ENCODE data around the gene SYNGR1.
A peak's percentile ranks its signal among the peaks of the same experiment; 100 is the strongest.
"Not testable (repeated sequence)": the region's sequence is repeated elsewhere in the genome, so short reads cannot be mapped to it uniquely, and the experiment has no call there.

Gene SYNGR1

DNA sequence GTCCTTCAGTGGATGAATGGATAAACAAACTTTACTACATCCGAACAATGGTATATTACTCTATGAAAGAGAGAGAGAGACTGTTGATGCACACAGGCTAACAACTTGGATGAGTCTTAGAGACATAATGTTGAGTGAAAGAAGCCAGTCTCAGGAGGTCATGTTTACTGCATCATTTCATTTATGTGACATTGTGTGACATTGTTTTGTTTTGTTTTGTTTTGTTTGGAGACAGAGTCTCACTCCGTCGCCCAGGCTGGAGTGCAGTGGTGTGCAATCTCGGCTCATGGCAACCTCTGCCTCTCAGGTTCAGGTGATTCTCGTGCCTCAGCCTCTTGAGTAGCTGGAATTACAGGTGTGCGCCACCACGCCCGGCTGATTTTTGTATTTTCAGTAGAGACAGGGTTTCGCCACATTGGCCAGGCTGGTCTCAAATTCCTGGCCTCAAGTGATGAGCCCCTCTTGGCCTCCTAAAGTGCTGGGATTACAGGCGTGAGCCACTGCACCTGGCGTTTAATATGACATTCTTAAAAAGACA, 62.1 kb downstream of the SYNGR1 start:
- not testable (repeated sequence) for DNase-seq

DNA sequence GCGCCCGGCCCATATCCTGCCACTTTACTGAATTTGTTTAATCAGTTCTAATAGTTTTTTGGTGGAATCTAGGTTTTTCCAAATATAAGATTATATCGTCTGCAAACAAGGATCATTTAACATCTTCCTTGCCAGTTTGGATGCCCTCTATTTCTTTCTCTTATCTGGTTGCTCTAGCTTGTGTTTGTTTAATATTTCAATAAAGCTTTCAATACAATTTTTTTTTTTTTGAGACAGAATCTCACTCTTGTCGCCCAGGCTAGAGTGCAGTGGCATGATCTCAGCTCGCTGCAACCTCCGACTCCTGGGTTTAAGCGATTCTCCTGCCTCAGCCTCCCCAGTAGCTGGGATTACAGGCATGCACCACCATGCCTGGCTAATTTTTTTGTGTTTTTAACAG, 63.4 kb downstream of the SYNGR1 start:
- not testable (repeated sequence) for DNase-seq

DNA sequence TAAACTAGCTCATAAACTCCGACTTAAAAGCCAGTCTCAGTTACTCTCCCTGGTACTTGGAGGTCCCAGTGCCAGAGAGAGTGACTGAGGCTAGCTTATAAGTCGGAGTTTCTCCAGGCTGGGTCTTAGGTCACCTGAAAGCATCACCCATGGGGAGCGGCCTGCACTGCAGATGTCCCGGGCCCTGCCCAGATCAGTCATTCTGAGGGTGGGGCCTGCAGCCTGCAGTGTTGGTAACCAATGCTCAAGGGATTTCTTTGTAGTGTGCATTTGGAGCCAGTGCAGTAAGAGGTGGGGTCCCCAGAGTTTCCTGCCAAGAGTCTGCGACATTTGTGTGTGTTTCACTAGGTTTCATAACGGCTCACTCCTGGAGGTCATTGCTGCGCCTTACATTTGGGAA, 64.6 kb downstream of the SYNGR1 start:
- DNase-seq, result no peak

DNA sequence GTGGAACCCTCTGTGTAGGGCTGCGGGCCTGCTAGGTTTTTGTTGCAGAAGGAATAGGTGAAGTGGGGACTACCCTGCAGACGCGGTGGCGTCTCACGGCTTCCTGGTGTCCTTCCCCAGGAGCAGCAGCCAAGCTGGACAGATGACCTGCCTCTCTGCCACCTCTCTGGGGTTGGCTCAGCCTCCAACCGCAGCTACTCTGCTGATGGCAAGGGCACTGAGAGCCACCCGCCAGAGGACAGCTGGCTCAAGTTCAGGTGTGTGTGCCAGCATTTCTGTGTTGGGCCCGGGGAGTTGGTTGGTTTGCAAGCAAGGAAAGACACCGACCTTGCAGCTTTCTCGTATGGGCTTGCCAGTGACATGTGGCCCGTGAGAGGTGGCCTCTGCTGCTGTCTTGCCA, 65.1 kb downstream of the SYNGR1 start:
- DNase-seq, result no peak

DNA sequence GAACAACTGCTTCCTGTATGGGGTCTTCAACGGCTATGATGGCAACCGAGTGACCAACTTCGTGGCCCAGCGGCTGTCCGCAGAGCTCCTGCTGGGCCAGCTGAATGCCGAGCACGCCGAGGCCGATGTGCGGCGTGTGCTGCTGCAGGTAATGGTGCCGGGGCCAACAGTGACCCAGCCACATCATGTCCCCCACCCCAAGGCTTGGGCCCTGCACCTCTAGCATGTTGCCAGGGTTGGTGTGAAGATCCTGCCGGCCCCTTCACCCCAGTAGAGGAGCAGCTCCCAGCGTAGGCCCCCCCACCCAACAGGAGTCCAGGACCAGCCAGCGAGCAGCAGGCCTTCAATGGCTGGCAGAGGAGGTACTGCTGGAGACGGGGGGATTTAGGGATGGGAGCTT, 65.7 kb downstream of the SYNGR1 start:
- DNase-seq, result no peak

DNA sequence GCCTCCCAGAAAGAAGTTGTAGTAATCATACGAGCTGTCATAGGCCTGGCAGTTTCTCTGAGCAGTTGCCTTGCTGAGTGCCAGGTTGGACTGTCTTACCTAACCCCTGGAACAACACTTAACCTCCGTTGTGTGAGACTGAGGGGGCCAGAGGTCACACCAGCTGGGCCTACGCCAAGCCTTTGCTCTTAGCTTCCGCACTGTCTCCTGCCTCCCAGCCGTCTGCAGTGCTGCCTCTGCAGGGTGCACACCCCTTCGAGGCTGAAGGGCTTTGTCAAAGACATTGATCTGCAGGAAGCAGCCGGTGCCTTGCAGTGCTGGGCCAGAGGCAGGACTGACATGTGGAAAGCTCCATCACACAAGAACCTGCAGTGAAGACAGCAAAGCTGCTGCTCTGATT, 66.5 kb downstream of the SYNGR1 start:
- DNase-seq, result no peak

DNA sequence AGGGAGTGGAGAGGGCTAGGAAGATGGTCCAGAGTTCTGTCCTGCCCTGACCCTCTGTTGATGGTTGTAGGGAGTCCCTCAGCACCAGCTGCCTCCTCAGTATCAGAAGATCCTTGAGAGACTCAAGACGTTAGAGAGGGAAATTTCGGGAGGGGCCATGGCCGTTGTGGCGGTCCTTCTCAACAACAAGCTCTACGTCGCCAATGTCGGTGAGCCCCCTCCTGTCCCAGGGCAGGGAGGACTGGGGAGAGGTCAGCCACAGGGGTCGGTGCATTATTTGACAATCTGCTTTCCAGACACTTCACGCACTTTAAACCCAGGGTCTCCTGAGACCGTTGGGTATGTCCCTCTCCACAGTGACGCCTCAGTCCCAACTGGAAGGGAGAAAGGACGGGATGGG, 67.8 kb downstream of the SYNGR1 start:
- no peak for DNase-seq

DNA sequence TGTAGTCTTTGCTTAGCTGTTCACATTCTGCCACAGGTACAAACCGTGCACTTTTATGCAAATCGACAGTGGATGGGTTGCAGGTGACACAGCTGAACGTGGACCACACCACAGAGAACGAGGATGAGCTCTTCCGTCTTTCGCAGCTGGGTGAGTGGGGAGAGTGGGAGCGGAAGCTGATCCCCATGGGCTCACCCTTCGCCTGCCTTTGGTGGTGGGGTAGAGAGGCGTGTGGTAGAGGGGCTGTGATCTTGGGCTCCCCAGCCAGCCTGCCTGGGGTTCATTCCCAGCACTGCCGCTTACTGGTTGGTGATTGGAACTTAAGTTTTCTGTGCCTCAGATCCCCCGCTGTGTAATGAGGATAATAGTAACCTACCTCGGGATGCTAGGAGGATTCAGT, 68.9 kb downstream of the SYNGR1 start:
- no peak for DNase-seq

DNA sequence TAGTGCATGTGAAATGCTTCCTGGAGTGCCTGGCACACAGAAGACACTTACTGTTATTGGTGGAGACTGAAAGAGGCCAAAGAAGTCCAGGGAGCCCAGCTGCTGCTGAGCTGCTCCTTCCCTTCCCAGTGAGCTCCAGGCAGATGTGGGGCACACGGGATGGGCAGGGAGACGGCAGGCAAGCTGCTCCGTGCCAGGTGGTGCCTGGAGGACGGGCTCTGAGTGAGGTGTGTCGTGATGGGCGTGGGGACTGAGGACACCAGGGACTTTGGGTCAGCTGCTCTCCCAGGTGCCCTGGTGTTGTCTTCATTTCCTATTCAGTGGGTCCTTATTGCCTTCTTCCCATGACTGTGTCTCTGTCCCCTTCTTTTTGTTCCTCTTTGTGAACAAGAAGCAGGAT, 69.3 kb downstream of the SYNGR1 start:
- DNase-seq, result no peak

DNA sequence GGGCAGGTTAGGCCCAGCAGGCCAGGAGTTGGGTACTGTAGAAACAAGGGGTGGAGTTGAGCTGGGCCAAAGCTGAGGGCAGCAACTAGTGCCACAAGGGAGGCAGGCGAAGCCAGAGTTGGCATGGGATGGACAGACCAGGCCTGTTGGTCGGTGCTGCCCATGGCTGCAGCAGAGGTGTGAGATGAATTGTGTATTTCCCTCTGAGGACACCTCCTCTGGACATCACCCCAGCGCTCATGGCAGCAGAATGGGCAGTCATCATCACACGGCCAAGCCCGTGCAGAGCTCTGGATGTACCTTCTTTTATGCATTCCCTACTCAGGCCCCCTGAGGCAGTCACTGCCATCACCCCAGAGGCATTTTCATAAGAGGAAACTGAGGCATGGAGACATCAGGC, 70.1 kb downstream of the SYNGR1 start:
- DNase-seq, result no peak

DNA sequence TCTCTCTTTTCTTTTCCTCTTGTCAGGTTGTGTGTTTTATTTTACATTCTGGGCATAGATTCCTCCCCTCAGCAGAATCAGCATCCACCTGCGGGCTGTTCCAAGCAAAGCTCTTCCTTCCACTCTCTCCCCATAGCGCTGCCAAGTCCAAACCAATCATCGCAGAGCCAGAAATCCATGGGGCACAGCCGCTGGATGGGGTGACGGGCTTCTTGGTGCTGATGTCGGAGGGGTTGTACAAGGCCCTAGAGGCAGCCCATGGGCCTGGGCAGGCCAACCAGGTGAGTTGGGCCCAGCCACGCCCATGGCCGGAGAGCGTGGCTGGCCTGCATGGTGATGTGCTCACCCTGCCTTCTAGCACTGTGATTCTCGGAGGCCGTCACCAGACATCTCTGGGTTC, 71.9 kb downstream of the SYNGR1 start:
- DNase-seq, result no peak

DNA sequence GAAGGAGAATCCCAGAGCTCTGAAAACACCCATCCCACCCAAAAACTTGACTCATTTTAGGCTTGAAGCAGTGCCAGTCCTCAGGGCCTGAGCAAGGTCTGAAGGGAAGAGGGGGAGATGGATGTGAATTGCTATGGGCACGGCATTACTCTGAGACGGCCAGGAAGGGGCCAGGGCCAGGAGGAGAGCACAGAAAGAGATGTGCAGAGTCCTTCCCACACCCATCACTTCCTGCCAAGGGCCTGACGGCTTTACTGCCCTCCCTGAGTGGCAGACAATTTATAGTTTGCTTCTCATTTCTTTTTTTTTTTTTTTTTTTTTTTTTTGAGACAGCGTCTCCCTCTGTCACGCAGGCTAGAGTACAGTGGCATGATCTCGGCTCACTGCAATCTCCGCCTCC, 72.3 kb downstream of the SYNGR1 start:
- DNase-seq, result no peak

DNA sequence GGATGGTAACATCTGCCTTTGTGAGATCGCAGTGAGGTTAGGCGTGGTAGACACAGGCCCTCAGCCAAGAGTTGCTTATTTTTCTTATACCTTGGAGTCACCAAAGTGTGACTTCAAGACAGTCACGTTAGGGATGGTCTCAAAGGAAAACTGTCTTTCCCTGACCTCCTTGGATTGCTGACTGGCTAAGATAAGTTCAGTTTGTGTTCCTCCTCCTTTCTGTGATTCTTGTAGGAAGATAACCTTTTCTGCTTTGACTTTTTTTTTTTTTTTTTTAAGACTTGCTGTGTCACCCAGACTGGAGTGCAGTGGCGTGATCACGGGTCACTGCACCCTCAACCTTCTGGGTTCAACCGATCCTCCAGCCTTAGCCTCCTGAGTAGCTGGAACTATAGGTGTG, 72.9 kb downstream of the SYNGR1 start:
- DNase-seq, result no peak

DNA sequence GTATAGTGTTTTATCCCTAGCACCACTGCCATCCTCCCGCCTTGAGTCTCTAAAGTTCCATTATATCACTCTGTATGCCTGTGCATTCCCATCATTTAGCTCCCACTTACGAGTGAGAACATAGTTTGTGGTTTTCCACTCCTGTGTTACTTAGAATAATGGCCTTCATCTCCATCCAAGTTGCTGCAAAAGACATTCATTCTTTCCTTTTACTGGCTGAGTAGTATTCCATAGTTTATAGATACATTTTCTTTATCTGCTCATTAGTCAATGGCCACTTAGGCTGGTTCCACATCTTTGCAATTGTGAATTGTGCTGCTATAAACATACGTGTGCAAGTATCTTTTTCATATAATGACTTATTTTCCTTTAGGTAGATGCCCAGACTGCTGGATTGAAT, 74.2 kb downstream of the SYNGR1 start:
- DNase-seq, result no peak

DNA sequence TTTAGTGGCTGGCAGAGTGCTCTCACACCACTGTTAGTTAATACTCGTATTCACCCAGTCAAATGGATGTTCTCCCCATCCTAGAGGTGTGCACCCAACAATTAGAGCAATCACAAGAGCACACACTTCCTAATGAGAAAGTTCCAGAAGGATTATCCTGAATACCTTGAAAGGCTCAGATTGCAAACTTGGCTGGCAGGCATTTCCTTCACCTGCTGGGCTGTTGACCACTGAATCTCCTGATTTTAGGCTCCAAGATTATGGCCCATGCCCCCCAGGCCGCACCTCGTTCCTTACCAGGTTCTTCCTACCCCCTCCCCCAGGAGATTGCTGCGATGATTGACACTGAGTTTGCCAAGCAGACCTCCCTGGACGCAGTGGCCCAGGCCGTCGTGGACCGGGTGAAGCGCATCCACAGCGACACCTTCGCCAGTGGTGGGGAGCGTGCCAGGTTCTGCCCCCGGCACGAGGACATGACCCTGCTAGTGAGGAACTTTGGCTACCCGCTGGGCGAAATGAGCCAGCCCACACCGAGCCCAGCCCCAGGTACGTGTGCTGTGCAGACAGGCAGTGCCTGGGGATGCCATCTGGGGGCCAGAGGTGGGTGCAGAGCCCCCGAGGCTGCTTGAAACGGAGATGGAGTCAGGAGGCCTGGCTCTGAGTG, 76.7 kb downstream of the SYNGR1 start:
- no peak for DNase-seq

DNA sequence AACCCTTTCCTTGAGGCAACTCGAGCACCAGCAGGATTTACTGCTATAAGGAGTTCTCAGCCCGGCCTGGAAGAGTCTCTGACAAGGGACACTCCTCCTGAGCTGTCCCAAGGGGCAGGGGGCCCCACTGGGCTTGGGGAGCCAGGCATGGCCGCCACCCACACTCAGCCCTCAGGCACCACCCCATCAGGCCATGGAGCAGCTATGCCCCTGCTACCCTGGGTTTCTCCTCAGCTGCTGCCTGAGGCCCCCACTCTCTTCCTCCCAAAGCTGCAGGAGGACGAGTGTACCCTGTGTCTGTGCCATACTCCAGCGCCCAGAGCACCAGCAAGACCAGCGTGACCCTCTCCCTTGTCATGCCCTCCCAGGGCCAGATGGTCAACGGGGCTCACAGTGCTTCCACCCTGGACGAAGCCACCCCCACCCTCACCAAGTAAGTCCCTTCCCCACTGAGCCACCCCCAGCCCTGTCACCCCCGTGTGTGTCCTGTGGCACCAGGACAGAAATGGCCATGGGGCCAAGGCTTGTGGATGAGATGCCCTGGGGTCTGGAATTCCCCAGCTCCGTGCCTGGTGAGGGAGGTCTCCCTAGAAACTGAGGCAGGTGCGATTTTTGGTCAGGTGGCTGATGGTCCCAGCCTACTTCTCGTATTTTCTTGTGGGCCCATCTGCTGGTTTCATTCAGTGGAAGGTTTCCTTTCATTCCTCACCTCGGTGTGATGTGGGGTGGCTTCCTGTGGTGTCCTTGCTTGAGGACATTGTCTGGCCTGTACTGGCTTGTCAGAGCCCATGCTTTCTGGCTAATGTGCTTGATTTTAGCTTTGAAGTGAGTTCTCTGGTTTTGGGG, 78.2 kb downstream of the SYNGR1 start:
- no peak for DNase-seq

DNA sequence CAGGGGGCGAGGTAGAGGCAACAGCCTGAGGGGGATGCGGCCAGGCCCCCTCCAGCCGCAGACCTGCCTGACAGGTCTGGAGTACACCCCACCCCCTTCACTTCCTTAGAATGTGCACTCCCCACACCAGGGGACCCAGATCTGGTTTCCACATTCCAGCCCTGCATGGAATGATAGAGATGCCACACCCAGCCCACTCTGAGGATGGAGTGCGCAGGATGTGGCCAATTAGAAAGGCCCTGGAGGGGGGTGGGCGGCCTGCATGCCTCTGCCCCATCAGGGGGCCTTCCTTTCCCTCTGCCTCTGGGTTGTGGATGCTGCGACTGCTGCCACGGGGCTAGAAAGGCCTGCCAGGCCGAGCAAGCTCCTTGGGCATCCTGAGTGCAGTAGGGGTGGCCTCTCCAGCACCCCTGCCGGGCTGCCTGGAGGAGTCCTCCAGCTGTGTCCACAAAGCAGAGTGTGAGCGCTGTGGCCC, 78.8 kb downstream of the SYNGR1 start:
- peak; percentile 85 for DNase-seq

DNA sequence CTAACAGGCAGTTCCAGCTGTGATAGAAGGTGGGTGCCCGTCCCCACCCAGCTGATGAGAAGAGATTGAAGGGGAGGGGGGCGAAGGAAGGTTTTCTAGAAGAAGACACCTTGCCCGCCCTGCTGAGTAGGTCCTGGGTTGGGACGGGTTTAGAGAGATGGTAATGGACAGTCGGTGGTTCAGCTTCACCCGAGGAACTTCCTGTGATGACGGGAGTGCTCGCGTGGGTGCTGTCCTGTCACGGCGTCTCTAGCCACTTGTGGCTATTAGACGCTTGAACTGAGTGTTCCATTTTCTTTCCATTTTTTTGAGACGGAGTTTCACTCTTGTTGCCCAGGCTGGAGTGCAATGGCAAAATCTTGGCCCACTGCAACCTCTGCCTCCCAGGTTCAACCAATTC, 79.4 kb downstream of the SYNGR1 start:
- DNase-seq, result no peak

DNA sequence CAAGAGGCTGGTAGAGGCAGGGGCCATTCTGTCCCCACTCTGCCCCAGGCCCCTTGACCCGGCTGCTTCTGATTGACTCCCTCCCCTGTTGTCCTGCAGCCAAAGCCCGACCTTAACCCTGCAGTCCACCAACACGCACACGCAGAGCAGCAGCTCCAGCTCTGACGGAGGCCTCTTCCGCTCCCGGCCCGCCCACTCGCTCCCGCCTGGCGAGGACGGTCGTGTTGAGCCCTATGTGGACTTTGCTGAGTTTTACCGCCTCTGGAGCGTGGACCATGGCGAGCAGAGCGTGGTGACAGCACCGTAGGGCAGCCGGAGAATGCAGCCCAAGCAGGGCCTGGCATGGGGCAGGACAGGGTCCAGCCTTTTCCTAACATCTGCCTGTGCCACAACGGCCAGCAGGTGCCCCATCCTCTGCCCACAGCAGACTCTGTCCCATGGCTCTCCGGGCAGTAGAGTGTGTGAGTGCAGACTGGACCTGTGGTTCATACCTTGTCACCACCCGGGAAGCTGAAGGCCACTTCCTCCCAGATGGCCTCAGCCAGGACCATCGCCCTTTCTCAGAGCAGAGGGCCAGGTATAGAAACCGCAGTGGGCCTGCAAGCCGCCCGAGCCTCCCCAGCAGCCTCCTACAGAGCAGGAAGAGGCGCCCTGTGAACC, 80.3 kb downstream of the SYNGR1 start:
- no peak for DNase-seq

DNA sequence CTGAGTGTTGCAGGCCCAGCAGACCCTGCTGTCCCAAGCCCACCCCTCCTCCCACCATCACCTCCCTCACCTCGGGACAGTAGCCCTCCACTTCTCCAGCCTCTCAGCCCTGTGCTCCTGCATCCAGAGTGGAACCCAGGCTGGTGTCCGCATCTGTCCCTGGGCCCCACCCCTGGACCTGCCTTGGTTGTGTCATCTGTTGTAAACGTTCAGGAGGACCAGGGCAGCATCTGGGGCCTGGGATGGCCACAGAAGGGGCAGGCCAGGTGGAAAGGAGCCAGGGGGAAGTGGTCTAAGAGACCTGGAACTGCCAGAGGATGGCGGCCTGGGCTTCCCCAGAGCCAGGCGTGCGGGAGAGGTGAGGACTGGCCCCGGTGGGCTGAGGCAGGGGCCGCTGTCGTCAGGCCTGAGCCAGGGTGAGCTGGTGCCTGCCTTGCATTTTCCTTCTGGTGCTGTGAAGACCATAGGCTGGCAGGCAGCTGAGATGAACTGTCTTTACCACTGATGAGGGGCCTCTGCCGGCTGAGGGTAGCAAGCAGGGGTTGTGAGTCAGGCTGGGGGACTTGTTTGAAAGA, 80.9 kb downstream of the SYNGR1 start:
- no peak for DNase-seq

DNA sequence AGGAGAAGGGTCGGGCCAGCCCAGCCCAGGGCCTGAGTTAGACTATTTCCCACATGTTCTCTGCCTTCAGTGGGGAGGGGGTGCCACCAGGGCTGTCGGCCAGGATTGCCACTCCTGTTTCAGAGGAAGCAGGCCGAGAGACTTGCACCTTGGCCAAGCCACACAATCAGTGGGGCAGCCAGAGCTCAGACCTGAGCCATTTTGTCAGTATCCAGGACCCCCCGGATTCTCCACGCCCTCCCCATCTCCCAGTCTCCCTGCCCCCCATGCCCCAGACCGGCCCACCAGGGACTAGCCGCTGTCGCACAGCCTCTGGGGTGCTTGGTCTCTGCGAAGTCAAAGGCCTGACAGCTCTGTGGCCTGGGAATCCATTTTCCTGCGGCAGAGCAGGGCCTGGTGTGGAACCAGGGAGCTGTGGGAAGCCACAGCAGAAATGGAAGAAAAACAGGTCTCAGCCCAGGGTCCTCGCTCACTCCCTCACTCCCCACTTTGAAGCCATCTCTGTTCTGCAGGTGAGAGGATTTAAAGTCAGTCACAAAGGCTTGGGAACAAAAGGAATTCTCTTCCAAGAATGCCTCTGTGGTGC, 81.5 kb downstream of the SYNGR1 start:
- DNase-seq, result no peak

DNA sequence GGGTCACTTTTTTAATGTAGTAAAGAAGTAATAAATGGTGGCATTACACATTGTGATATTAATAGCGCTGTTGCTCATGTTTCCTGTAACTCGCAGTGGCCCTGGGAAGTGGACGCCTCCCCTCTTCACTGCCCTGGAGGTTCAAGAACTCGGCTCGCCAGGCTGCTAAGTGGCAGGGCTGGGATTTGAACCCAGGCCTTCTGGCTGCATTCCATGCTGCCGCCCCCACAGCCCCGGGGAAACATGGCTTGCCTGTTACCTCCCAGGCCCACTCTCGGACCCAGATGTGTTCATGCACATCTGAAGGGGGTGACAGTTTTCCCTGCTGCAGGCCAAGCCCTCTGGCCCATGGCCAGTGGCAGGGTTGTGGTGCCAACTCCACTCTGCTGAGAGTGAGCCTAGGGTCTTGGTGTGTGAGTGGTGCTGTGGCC, 82.0 kb downstream of the SYNGR1 start:
- peak; percentile 6 for DNase-seq

DNA sequence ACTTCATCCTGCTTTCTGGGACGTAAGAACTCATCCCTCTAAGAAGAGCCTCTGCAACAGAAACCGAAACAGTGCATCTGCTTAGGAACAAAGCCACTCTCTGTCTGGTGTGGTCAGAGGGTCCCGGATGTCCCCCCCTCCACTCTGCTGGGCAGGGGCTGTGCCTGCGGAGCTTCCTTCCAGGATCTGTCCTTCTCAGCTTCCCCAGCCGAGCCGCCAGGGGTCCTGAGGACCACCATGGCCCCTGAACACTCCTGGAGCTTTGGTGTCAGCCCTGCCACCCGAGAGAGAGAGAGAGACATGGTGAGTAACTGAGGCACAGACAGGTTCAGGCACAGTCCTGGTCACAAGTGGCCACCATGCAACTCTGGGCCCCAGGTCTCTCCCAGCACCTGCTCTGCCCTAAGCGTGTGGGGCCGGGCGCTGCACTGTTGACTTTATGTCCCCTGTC, 82.6 kb downstream of the SYNGR1 start:
- DNase-seq, result no peak
